NCI-H2171 treated with DMSO at 0.1 percent for 48 hours (cell line): ENCODE measurements around the gene AUTS2.

Experiments used
- DNase-seq: peaks from one replicate; lab custom pipeline; 2025; lab: John Stamatoyannopoulos, UW

The AUTS2 gene

DNA sequence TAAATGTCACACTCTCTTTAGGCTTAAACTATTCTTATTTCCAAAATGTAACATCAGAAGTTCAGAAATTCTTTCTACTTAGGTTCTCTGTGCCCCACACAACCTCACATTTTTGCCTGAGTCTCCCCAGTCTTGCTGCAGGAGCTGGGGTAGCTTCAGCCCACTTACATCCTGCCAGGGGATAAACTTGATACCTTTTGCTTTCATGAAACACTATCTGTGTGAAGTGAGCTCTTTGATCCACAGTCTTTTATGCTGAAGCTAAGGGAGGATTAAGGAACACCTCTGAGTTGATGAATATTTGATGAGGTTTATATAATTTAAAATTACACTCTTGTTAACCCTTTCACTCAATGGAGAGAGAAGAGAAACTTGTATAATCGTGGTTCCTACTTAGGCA lies 341.0 kb downstream of the AUTS2 start:
- peak; percentile 56 for DNase-seq

DNA sequence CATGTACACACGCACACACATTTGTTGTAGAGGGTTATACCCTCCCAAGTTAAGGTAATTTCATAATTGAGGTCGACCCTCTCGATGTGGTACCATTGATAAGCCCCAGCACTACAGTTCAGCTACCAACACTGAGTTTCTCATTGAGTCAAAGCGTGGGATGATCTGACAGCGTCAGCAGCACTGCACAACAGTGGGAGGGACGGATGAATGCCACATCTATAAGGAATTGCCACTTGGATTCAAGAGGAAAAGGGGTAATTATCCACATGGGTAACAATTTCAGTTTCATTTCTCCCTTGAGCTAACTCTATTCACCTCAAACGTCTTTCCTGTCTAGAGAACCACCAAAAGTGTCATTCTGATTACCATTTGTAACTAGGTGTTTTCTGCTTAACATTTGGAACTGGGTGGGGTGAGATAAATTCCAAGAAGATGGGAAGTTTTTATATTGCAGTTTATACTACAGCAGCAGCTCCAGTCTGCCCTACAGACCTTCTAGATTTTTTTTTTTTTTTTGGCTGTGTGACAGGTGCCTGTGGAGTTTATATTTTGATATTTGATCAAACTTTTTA lies 342.9 kb downstream of the AUTS2 start:
- no peak for DNase-seq

DNA sequence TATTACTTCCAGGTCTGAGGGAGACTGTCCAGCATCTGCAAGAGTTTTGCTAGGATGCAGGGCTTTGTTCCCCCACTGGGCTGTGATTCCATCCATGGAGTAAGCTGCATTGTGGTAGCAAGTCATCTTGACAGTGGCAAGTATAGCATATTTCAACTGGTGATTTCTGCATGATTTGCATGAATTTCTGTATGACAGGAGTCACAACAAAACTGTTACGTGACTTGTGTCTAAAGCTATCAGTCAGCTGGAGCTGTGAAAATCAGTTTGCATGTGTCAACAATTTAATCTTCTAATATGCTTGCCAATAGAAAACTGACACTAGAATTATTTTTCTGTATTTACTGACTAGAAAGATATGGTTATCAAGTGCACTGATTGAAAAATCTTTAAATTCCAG lies 344.3 kb downstream of the AUTS2 start:
- no peak for DNase-seq

DNA sequence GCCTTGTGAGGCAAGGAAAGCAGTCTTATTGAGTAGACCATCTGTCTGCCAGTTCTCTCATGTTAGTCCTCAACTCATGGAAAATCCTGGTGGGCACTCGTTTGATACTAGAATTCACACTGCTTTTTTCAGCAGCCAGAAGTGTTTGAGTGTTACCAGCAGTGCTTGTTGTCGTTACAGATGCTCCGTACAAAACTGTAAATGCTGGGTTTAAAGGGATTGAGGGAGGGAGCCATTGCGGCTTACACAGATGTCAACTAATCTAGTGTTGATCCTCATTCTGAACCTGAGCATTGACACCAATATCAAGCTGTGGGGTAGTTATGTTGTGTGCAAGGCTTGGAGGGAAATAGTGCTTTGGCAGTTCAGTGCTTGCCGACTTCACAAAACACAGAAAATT lies 348.6 kb downstream of the AUTS2 start:
- peak; percentile 40 for DNase-seq

DNA sequence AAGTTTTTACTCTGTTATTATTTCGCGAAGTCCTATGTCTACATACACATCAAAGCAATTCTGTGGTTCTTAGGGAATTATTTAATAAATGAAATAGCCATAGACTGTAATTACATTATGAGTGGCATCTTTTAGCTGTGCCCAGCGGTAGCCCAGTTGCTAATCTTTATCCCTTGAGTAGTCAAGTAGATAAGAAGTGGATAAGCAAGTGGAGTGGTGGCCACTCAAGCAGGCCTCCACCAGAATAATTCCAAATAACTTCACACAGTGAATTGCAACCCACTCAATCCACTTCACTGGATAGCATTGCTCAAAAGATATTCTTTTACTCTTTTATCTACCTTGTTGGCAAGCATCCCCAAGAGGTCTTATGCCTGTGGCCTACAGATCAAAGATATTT lies 349.7 kb downstream of the AUTS2 start:
- DNase-seq = no peak

DNA sequence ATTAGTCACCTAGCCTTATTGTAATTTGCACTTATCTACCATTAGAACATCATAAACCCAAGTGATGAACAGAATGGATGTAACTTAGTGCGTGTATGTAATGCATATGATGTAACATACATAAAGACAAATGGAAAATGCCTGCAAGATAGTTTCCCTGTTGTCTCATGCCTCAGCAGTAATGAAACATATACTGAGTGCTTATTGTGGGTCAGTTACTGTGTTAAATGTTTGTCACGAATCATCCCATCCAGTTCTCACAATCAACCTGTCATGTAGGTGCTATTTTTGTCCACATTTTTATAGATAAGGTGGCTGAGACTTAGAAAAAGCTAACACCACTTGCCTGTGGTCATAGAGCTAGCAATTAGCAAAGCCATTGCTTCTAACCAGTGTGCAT lies 350.8 kb downstream of the AUTS2 start:
- DNase-seq = no peak

DNA sequence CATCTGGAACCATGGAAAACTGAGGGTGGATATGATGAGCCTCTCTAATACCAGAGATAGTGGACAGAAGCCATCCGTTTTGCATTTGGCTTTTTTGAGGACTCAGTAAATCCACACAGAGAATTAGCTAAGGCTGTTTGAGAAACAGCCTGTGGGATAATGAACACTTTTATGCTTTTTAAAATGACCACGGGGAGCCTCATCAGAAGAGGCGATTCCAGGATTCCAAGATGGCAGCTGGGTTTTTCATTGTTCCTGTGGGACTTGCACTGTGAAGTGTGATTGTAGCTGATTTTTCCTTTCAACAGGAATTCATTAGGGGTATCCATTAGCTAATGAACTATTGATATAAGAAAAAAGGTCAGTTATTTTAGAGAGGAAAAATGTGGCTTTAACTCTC lies 353.2 kb downstream of the AUTS2 start:
- DNase-seq = no peak

DNA sequence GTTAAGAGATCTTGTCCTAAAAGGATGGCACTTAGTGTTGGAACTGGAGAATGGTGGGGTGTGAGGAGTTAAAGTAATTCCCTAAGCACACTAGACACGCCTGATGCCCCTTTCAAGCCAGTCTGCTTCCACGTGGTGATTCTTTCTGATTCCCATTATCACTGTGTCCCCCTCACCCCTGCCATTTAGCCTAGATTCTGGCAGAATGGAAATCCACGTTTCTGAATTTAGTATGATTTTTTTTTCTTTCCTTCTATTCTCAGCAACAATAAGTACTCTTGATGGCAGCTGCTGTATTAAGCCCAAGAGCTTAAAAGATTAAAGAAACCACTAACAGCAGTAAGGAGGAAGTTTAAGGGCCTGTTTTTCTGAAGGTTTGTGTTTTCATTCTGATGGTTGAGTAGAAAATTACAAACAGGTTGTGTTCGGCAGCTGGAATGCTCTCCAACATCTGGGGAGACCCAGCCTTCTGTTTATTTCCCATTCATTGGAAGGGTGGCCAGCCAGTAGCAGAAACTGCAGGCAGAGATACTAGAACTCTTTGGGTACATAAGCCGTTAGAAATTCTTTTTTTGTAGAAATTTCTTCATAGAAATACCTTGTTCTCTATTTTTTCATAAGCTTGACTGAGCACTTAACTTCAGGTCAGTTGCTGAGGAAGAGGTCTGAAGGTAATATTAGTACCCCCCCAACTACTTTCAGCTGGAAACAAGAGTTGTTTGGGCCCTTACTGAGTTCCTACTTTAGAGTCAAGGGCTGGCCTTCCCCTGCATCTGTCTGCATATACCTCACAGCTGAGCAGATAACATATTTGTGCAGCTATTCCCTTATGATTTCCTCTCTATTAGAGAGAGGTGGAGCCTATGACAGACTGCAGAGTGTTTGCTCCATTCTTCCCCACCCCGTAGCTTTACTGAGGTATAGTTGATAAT lies 355.1 kb downstream of the AUTS2 start:
- DNase-seq = peak; percentile 26

DNA sequence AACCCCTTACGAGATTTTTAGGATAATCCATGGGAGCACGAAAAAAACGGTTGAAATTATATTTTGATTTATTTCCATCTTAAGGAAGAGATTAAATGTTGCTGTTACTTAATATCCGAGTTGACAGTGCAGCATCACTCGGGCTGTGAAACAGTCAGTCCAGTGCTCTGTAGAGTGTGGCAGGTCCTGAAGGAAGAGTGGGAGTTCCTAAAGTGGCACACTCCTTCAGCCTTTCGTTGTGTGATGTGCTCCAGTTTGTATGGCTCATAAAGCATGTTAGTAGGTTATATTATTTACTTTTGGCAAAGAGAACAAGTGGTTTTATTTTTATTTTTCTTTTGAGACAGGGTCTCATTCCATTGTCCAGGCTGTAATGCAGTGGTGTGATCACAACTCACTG lies 358.3 kb downstream of the AUTS2 start:
- no peak for DNase-seq

DNA sequence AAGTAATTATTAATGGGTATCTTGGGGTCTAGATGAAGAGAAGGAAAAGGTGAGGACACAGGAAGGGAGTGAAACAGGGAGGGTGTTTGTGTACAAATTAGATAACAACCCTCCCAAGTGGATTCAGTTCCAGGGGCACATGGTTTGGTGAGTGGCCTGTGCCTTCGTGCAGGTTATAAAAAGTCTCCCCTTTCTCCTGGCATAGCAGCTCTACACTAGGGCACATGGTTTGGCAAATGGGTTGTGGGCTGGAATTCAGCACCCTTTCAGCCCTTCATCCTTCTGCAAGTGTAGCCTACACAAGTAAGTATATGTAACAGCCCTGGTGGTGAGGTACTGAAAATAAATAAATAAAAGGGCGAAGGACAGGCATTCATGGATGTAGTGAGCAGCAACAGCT lies 359.4 kb downstream of the AUTS2 start:
- DNase-seq = no peak

DNA sequence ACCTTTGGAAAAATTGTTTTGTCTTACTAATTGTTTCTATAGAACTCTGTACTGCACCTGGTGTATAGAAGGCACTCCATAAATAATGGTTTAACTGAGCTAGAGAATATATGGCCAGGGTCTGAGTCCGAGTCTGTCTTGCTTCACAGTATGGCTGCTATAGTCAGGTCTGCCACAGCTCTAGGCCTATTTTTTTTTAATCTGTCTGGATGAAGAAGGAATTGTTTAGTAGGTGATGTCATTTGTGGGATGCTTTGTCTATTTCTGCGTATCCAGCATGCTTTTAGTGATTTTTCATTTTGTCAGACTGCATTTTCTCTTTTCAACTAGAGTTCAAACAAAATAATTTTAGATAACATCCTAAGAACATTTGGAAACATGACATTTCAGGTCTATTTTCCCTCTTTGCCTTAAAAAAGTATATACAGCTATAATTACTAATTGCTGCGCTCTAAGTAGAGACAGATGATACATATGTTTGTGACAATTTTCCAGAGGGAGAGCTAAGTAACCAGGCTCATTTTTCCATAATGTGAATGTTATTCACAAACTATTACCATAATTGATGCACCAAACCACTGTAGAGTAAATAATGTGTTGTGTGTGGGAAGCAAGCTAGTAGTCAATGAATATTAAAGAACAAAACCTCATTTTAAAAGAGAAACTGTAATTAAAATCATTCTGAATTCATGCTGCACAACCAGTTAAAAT lies 361.7 kb downstream of the AUTS2 start:
- DNase-seq = peak; percentile 29

DNA sequence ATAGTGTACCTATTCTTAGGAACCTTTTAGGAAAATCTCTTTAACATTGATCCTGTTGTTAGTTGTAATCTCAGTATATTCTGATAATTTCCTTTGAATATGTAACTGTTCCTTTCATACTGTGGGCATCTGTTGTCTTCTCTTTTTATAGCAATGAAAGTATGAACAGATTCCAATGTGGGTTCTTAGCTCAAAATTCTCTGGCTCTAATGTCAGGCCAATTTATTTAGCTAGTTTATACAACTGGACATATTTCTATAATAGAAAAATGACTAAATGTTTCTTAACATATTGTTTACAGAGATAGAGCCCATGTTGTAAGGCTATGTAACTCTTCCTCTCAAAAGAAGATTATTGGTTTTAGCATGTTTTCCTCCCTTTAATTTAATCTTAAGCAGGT lies 363.2 kb downstream of the AUTS2 start:
- no peak for DNase-seq

DNA sequence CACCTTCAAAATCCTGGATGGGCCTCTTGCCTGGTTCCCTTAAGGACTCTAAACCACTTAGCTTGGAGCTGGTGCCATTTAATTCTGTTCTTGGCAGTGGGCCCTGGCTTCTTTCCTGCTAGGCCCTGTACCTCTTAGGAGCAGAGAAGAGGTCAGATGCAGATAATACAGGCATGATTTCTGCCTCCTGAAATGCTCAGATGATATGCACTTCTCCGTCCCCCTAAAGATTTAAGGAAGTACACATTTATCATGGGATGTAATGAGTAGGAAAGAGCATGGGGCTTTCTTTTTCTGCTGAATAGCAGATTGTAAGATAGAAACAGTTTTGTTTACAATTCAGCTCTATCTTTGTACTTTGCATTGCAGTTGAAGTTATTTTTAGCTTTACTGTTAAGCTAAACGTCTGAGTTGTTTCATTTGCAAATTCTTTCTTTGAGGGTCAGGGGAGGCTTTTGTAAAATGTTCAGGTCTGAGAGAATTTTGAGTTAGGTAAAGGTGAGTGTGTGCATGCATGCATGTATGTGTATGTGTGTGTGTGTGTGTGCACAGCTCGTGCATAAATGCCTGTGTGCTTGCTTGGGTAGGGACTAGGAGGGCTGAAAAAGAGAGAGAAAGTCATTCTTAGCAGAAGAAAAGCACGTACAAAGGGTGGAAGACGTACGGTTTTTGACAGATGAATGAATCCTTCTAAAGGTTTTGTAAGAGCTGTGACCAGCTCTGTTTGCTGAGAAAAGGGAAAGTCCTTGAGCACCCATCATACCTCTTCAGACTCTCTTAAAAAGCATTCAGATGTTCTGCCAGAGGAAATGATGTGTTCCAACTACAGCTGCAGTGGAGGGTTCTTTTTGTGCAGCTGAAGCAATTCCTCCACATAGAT lies 364.2 kb downstream of the AUTS2 start:
- DNase-seq = peak; percentile 41

DNA sequence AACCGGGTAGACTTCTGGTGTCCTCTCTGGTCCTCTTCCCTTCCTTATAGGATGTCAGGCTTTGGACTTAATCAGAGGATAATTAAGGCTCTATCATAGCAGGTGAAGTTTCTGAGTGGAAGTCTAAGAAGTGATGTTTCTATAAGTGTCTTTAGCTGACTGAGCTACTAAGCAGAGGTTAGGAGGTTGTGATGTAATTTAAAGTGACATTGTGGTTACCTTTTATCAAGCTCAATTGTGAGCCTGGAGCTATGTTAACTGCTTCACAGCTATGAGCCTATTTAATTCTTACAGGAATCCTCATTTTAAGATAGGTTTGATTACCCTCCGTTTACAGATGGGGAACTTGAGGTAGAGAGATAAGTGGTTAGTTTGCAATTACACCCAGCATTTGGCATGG lies 365.1 kb downstream of the AUTS2 start:
- no peak for DNase-seq

DNA sequence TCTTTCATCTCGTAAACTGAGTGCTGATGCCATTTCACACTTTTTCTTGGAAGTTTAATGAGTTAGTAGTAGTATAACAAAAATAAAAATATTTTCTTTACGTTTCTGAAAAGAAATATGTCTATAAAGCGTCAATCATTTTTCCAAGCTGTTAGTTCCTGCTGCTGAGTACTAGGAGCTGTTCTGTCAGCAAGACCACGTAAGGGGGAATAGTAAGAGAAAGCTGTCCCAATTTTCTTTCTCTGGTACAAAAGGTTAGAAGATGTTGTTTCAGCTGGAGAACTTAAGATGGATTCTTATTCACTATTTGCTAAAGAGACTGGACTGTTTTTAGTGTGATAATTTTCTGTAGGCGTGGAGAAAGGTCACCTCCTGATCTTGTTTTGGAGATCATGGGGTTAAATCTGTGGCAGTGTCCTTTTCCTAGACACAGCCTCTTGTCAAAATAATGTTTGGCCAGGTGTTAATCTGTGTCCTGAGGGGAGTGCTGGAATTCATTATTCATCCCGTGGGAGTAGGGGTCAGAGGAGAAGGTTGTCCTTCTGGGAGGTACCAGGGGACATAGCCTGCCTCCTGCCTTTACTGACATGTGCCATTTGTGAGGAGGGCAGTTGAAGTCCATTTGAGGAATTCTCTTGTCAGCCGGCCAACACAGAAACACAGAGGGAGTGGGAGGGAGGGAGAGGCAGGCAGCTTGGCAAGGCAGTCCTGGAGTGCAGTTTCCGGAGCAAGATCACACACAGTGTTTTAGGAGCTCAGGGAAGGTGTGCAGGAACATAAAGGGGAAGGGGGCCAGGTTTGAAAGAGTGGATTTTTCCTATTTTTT lies 368.7 kb downstream of the AUTS2 start:
- DNase-seq = no peak

DNA sequence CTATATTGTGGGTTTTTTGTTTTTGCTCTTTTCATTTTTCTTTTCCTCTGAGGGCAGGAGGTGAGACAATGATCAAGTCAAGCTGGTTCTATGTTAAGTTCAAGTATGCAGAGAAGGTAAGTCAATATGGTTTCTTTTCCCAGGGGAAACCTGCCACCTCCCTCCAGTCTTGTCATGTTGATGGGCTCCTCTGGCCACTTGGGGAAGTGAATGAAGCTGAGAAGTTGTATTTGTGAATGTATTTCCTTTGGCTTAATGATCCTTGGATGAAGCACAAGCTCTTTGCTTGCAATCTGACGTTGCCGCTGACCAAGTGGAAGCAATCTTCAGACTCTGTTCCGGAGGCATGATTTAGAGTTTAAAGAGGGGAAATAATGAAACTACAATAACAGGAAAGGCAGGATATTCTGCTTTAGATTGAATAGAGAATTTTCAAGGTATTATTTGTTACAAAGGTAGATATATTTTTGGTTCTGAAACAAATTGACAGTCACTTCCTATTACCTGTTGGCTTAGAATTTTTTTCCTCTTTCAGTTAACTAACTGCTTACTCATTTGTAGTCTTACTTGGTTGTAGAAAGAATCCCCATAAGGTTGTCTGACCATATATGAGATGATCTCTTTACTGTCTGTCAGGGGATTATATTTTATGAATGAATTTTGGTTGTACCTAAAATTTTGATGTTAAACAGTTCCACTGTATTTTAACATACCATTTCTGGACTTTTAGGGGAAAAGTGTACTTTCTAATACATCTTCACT lies 369.6 kb downstream of the AUTS2 start:
- peak; percentile 30 for DNase-seq

DNA sequence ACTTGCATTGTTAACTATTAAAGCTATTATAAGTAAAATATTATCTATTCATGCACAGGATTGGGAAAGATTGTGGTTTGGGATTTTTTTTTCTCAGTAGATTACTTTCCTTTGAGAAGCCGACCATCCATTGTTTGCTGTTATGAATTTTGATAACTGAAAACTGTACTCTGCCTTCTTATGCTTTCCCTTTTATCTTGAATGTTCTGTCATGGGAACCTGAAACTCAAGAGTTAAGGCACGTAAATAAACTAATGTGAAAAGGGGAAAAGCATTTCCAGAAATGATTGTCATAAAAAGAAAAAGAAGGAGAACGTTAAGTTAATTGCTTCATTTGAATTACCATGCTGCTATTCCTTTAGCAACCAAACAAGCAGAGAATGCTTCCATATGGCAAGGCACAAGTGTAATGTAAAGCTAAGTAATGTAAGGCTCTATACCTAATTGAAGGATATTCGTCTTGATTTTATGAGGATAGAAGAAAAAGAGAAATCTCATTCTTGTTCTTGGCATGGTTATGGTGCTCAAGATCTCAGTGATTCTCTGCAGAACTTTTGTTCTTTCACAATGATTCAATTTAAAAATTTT lies 370.8 kb downstream of the AUTS2 start:
- DNase-seq = no peak

DNA sequence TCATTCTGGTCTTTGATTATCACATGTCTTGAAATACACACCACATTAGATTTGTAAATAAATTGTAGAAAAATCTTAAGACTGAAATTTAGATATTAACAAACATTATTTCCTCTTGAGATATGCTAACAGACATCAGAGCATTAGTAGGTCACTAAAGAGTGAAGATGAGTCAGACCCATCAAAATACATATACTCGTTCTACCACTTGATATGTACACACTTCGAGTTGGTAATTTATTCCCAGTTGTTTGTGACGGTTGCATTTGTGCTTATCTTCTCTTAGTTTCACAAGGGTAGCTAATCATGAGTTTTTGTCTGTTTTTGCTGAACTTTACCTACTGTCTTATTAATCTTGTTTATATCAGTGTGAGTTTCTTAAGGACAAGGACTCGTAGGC lies 383.4 kb downstream of the AUTS2 start:
- no peak for DNase-seq

DNA sequence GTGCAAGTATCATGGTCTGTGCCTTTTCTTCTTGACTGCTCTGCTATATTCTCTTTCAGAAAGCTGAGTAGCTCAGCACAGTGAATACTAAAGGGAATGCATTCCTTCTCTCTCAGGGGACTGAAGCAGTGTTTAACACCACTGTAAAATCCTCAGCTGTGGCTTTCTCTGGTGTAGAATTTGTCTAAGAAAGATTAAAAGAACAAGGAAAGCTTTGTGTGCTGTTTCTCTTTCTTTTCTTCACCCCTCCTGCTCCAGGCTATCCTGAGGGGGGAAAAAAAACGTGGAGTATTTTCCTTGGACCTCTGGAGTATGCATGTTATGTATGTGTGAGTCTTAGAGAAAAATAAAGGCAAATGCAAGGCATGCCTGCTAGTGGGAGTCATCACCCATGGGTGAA lies 383.9 kb downstream of the AUTS2 start:
- no peak for DNase-seq

DNA sequence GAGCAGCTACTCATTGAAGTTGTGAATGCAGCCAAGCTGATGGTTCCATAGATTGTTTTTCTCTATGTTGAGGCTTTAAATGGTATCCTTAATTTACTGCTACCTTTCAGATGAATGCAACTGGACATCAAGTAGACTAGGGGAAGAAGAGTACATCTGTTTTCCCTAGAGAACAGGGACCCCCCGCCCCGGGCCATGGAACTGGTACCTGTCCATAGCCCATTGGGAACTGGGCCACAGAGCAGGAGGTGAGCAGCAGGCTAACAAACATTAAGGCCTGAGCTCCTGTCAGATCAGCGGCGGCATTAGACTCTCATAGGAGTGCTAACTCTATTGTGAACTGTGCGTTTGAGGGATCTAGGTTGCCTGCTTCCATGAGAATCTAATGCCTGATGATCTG lies 391.3 kb downstream of the AUTS2 start:
- DNase-seq = no peak
